Hematopoietic multipotent progenitor cell treated with erythropoietin and hydrocortisone succinate and interleukin-3 and kit ligand, for 17 days (in vitro differentiated cells): ENCODE data around the gene SPCS3.
A peak's percentile ranks its signal among the peaks of the same experiment; 100 is the strongest.
"Not testable (repeated sequence)": the region's sequence is repeated elsewhere in the genome, so short reads cannot be mapped to it uniquely, and the experiment has no call there.

Source experiments
- DNase-seq: peaks from one replicate; pipeline ENCODE4 v3.0.0-alpha.2; 2015; ENCODE audit warnings: low spot score

SPCS3 gene

GRCh38 chr4:176319704-176320339 lies at the start of gene SPCS3:
Gene SPCS3, plus strand, starts transcription at chr4:176319966. Its CDS starts 111 bp downstream, at chr4:176320077.
- peak; percentile 95 for DNase-seq

- DNase-seq, result no peak
Observed at GRCh38 chr4:176270669-176271068, 49.1 kb upstream of the SPCS3 start.

DNA sequence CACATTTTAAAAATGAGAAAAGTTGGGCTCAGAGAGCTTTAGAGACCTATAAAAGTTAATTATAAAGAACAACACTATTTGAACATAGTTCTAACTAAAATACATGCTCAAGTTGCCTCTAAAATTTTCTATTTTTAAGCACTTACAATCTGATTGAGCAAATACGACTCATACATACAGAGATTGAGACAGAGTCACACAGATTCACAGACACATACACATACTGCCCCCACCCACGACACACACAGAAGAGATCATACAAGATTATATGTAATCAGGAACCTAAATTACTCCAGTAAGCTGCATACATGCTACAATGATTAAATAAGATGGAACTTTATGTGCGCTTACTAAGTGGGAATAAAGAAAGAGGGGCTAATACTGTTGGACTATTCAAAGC lies 48.0 kb upstream of the SPCS3 start:
- no peak for DNase-seq

- DNase-seq, result no peak
Observed at GRCh38 chr4:176272799-176273198, 47.0 kb upstream of the SPCS3 start.

GRCh38 chr4:176273736-176274135 lies 46.0 kb upstream of the SPCS3 start:
- DNase-seq, result no peak

DNA sequence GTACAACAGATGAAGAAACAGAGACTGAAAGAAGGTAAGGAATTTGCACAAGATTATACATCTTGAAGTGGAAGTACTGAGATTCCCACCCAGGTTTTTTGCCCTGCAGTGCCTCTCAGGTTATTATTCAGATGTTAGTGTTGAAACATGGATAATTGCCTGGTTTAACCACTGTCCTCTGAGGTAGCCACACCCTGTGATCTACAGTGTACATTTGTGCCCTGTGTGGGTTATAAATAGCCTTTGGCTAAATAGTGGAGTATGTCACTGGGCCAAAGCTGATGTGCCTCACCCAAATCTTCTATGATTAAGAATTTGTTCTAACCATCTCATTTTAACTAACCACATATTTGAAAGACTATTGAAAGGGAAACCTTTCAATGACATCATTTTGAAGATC lies 45.3 kb upstream of the SPCS3 start:
- no peak for DNase-seq

GRCh38 chr4:176276710-176277109 lies 43.1 kb upstream of the SPCS3 start:
- DNase-seq, result no peak

DNA sequence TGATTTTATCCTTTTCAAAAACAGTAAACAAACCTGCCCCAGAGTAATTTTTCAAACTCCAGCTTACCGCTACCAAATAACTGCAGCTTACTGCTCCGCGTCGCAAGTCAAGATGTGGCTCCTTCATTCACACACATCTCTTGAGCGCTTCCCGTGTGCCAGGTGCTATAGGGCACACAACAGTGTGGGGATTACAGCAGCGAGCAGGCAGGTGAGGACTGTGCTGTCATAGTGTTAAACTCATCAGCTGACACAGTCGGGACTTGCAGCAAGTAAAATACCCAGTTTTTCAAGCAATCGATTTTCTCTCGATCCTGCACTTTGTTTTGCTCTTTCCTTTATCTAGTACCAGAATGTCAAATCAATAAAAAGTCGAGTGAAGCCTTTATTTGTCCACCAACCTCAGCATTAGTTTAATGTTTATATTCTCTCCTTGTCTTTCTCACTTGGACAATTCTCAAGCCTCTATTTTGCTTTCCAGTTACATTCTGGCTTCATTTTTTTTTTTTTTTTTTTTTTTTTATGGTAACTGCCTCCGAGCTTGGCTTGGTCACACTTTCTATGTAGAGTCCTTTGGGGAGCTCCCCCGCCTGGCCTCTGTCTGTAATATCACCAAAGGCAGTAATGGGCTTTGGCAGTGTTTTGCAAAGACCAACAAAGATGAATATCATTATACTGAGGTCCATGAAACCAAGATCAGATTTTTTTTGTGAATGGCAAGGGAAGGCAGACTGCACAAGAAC lies 42.4 kb upstream of the SPCS3 start:
- no peak for DNase-seq

DNA sequence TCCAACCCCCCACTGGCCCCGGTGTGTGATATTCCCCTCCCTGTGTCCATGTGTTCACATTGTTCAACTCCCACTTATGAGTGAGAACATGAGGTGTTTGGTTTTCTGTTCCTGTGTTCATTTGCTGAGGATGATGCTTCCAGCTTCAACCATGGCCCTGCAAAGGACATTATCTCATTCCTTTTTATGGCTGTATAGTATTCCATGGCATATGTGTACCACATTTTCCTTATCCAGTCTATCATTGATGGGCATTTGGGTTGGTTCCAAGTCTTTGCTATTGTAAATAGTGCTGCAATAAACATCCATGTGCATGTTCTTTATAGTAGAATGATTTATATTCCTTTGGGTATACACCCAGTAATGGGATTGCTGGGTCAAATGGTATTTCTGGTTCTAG lies 40.2 kb upstream of the SPCS3 start:
- not testable (repeated sequence) for DNase-seq

DNA sequence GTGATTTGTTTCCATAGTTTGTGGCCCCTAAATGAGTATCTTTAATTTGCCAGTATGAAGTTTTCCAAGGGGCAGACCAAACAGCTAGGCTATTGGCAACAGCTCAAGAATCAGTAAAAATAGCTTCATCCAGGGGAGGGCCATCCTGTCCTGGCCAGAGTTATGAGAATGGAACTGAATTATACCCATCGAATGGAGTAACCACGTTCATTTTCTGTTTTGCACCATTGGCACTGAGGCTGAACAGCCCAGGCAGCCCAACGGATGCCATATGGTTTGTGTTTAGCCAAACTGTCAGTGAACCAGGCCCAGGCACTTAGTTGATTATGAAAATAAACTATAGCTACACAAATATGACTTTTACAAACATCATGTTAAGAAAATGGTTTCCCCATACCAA lies 33.0 kb upstream of the SPCS3 start:
- DNase-seq, result no peak

DNA sequence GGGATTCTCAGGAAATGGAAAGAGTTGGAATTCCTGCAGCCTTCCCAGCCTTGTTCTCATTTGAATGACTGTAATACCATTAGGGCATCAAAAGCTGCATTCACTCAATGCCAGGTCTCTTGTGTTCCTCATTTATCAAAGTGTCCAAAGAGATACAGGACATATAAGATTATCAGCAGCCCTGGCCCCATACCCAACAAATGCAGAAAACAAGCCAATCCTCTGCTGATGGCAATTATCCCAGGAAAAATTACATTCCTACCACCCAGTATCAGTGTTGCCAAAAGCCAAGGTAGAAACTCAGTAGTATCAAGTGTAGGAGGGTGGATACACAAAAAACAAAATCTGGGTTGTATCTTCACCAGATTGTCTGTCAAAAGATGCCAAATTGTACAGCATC lies 32.2 kb upstream of the SPCS3 start:
- DNase-seq, result no peak

- DNase-seq, result no peak
Observed at GRCh38 chr4:176288020-176288419, 31.7 kb upstream of the SPCS3 start.

GRCh38 chr4:176289561-176289960 lies 30.2 kb upstream of the SPCS3 start:
- DNase-seq, result no peak

- DNase-seq, result no peak
Observed at GRCh38 chr4:176290520-176290919, 29.2 kb upstream of the SPCS3 start.

DNA sequence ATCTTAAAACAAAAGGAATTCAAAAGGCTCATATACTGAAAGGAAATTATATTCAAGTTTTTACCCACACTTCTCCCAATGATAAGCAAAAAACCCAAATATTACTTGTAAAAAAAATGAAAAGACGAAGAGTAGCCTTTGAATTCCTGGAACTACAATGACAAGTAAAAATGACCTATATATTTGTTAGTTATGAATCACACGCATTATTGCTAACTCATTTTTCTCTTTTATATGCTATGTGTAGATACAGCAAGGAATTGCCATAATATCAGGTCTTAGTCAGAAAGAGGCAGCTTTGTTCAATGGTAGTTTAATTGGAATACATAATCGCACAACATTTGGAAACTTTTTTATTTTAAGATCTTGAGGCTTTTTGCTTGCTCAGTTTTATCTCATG lies 28.0 kb upstream of the SPCS3 start:
- no peak for DNase-seq

DNA sequence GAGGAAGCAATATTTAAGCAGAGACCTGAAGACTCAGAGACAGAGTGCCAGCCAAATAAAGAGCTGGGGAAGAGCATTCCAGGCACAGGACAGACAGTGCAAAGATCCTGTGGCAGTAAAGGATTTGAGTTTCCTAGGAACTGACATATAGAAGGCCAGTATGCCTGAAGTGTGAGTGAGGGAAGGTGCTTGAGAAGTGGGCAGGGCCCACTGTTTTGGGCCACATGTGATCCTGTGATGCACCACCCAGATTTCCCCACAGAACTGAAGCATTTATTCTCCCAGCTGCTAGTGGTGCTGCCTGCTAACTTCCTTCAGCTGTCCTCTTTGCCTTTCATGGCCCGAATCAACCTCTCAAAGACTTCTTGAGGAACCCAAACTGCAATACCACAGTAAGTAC lies 26.8 kb upstream of the SPCS3 start:
- no peak for DNase-seq

DNA sequence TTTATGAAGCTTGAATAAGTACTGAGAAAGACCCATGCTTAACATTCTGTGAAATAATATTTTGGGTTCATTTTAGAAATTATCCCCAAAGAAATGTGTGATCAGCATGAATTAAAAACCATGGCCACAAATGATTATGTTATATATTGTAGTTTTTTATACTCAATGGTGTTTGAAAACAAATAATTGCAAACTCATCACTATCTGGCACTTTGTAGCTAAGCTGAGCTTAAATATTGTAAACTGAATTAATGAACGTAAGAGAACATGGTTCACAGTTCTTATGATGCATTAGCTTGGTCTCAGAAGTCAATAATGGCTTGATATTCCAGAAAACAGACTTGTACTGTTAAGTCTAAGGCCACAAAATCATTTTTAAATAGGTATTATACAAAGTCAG lies 26.1 kb upstream of the SPCS3 start:
- no peak for DNase-seq

DNA sequence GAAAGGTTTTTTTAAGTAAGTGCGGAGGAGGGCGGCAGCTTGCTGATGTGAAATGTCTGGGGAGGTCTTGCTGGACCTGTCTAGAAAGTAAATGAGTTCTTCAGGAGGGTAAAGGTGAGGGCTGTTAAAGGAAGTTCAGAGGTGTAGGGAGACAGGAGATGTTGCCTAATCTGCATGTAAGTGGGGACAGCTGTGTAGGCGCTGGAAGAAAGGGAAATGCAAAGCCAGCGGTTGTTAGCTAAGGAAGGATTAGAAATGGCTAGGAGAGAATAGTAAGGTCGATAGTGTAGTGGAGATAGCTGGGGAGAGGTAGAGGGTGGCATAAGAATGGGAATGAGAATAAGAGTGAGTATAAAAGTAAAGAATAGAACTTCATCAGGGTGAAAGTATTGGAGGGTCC lies 23.9 kb upstream of the SPCS3 start:
- DNase-seq, result not testable (repeated sequence)

DNA sequence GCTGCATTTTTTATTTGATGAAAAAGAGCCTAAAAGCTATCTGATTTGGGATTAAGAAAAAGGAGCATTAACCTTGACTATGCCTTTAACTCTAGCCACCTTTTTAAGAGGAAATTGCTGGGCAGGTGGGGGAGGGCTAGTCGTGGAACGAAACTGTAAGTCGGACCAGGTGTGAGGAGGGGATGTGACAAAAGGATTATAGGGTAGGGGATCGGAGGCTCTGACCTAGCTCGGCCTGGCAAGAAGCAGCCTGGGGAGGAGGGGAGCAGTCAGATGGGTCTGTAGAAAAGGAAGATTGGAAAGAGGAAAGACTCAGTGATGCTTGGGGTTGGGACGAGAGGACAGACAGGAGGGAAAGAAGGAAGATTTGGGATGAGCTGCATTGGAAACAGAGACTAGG lies 21.1 kb upstream of the SPCS3 start:
- no peak for DNase-seq

DNA sequence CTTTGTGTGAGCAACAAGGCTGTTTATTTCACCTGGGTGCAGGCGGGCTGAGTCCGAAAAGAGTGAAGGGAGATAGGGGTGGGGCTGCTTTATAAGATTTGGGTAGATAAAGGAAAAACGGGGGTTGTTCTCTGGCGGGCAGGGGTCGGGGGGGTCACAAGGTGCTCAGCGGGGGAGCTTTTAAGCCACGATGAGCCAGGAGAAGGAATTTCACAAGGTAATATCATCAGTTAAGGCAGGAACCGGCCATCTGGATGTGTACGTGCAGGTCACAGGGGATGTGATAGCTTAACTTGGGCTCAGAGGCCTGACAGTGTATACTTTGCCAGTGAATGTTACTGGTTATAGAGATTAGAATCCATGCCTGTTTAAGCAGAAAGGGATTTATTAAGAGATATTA lies 19.7 kb upstream of the SPCS3 start:
- DNase-seq, result no peak

- no peak for DNase-seq
Observed at GRCh38 chr4:176300565-176300964, 19.2 kb upstream of the SPCS3 start.

DNA sequence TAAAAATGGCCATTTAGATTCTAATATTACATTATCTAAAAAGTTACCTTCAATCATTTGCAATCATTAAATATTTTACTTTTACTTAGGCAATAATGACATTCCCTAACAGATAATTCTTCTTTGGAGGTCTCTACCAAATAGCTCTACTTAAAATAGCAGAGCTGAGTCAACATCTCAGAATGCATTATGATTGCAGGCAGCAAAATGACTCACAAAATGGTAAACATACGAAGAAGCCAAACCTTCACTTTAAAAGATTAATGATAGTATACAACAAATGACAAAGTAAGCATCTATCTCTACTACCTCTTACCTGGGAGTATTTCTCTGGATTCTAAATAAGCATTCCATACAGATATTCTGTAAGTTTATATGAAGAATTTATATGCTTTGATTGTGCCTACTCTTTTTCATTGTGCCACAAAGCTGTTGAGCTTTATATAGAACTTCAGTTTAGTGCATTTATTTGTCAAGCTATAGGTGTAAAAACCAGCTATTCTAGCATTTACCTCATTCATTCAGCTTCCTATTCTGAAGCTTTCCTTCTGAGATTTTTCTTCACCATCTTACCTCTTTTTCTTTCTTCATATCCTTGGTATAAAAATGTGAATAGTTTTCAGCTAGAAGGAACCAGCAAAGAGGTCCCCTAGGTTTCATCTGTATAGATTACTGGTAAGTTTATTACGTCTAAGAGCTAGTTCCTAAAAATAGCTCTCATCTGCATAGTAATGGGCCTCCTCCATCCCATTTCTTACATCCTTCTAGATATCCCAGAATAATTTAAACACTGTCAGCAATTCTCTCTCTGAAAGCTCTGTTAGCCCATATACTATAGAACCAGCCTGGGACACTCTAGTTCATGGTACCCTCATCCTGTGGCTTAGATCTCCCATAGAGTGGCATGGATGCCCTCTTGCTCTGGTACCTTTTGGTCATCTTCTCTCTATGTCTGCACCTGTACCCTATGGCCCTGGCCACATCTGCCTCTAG lies 17.2 kb upstream of the SPCS3 start:
- DNase-seq, result no peak

DNA sequence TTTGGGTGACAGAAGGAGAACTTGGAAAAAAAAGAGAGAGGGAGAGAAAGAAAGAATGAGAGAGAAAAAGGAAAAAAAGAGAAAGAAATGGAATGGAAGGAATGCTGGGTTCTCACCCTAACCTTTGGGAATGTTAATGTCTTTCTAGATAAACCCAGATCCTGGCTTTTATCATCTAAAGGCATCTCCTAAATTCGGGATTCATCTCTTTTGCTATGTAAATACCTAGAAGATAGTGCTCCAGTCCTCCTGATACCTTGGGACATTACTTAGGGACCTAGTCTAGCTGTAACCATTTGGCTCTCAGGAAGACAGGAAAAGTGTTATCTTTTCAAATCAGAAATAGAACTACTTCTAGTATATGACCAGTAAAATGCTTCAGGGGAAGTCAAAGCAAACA lies 15.8 kb upstream of the SPCS3 start:
- no peak for DNase-seq
